H54 (cell line): ENCODE results near the gene MEIS1.
A peak's percentile ranks its signal among the peaks of the same experiment; 100 is the strongest.

ENCODE experiments used
- DNase-seq: peaks from one replicate; pipeline ENCODE4 v3.0.0; 2011; ENCODE audit warnings: low spot score, mixed read lengths; ENCODE audit not compliant: insufficient read length
- FAIRE-seq: peaks from 3 replicates; lab custom pipeline; 2011; peaks lifted over from hg19 to GRCh38; lab: Jason Lieb, UNC
- POLR2A ChIP-seq: IDR thresholded peaks from 2 replicates; pipeline ENCODE4 v1.6.1; 2011; ENCODE audit warnings: low read depth, mild to moderate bottlenecking, low read length

Gene MEIS1

DNA sequence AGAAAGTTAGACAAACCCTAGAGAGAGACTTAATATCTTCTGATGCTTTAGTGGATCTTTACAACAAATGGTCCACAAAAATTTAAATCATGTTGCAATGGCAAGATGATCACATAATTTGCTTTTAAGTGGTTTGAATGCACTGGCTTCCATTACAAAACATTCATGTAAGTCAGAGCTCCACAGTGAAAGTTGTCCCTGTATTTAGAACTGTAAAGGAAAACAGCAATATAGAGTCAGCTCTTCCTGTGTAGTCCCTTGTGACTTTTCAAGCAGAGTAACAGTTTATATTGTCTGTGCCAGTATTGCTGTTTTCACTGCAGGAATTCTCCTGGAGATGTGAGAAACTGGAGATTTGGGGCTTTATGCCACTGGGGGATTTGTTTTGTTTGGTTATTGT, 77.7 kb downstream of the MEIS1 start:
- FAIRE-seq = no peak
- DNase-seq = no peak
- TF ChIP-seq POLR2A = no peak

DNA sequence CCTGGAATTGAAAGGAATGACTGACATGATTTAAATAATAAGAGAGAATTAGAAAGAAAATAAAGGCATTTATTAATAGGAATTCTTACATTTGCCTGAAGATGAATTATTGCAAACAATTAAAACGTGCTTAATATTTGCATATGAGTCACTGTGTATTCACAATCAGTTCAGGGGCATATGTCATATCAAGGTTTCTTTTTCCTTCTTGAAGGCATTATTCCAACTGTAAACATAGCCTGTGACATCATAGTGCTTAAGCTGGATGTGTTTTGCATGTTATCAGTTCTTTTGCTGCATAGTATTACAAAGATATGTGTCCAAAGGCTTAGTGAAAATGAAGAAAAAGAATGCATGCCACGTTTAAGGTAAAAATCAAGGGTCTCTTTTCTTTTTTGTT, 80.8 kb downstream of the MEIS1 start:
- FAIRE-seq (no peak), DNase-seq (no peak)

DNA sequence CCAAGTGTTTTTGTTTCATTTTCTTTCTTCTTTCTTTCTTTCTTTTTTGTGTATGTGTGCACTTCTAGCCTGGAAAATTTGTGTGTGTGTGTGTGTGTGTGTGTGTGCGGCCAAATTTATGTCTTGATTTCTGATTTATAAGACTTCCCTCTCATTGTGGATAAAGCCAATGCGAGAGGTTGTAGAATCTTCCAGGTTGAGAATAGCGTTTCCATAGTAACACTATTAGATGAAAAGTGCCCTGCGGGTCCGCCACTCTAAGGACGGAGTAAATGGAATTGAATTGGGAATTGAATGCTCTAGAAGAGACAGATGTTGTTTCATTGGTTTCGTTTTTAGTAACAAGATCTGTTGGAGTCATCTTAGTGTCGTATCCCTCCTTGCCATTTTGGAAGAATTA, 81.6 kb downstream of the MEIS1 start:
- FAIRE-seq (no peak), DNase-seq (no peak)
- TF ChIP-seq POLR2A = no peak

More for the DNA sequence above, 80.8 kb downstream of the MEIS1 start:
- no peak for TF ChIP-seq POLR2A

DNA sequence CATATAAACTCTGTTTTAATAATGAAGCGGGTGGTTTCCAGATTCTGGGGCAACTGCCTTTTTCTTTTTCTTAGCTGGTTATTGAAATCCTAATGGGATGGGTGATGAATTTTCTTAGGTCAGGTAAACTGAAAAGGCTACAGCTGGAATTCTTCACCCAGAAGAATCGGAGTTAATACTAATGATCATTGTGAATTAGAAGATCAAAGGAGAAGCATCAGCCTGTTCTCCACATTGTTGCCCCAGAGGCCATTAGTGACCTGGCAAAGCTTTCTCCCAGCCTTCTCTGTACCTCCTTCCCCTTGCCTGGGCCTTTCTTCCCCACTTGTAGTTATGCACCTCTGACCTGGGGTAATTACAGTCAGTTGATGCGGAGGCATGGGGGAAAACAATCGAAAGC, 82.8 kb downstream of the MEIS1 start:
- FAIRE-seq = no peak
- no peak for DNase-seq
- no peak for TF ChIP-seq POLR2A

DNA sequence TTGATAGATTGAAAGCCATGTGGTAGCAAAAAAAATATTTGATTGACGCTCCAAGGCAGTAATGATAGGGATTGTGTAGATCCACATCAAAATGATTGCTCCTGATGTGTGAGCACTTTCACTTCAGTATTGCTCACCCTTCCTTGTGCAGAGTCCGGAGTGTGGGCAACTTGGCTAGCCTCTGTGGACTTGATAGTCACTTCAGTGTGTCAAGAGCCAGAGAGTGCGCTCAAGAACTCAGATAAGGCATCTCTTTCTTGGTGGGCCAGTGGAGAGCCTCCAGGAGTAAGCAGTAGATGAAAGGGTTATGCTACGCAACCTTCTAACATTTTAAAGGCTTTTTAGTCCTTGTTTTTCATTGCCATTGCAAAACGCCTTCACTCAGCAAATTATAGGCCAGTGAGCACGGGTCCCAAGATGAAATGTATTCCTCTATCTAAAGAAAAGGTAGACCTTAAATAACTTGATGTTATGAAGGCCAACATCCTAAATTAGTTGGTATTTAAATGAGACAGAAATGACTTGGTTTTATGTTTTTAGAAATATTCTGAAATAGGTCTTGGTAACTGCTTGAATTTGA, 84.4 kb downstream of the MEIS1 start:
- no peak for DNase-seq
- FAIRE-seq = no peak
- TF ChIP-seq POLR2A = no peak

DNA sequence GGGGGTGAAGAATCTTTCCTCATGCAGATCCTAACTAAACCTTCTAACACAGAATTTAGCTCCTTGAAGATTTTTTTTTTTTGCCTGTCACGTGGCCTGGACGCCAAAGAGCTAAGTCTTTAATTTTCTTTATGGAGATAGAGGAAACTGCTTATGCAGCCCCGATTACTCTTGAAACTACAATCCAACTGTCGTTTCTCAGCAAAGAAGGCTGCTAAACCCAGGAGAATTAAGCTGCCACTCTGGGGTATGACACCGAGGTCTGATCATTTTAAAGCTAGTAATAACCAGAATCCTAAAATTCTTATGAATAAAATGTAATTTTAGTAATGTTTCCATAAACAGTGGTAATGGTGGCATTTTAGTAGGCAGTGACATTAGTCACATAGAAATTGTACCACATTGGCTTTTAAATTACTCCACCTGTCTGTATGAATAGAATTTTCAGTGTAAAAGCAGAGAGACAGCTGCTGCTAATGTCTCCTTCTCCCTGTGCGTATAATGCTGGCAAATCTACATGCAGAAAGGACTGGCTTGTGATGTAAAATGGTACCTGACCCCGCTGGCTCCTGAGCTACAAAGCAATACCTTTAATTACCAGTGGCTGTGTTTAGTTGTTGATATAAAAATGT, 86.5 kb downstream of the MEIS1 start:
- no peak for FAIRE-seq
- no peak for TF ChIP-seq POLR2A
- DNase-seq = no peak

DNA sequence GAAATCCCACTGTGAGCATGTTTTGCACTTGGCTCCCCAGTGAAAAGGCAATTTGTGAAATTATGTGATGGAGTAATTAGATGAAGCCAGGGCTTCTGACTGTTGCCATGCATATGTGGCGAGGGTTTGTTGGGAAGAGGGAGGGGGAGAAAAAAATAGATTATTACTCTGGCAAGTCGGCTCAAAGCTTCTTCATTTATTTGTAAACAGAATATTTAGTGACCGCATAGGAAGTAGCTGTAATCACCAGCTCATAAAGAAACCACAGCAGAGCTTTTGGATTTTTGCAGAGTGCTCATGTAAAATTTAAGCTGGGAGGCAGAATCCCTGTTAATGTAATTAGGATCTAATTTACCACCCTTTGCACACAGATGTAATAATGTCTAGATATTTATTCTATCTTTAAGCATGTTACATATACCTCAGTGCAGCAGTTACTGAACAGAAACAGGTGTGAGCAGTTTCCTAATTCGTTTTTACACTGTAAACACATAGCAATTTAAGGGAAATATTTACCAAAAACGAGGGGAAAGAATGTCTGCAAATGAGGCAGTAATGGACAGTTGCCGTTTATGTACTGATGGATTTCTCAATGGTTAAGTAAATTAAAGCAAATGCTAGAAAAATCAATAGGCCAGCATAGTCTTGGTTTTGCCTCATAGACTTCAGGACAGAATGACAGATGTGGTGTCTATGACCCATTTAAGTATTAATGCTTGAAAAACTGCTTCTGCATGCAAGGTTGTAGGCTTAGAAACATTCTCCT, 87.9 kb downstream of the MEIS1 start:
- DNase-seq = no peak
- no peak for FAIRE-seq
- TF ChIP-seq POLR2A = no peak

DNA sequence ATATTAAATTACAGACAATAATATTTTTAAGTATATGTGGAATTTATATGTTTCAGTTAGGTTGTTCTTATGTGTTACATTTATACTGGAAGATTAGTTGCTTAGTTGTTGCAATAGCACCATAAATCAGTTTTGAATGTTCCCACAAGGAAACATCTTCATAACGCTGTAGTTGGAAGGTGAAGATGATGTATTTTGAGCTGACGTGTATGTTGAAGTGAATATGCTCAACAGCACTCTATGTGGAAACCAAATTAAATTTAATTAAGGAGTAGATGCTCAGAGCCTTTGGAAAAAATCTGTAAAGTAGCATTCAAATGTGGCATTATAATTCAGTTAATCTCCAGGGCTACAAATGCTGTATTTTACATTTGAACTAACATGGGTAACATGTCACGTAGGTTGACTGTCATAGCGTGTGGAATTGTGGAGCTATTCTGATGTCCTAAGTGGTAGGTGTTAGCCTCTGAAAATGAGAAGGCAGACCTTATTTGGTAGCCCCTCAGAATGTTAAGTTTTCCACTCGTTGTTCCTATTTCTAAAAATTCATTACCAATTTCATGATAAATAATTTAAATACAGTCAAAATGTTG, 88.5 kb downstream of the MEIS1 start:
- DNase-seq = no peak
- FAIRE-seq = no peak
- TF ChIP-seq POLR2A = no peak

DNA sequence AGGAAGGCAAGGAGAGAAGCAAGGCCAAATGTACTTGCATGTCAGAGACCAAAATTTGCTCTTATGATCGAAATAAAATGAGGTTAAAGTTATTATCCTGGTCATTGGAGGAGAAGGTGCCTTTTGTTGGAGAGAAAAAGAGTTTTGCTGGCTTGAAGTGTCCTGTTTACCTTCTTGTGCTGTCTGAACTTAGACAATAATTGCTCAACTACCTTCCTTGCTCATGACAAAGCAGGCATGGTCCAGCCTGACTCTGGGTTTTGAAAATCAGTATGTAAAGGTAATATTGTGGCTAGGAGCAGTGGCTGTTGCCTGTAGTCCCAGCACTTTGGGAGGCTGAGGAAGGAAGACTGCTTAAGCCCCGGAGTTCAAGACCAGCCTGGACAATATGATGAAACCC, 89.1 kb downstream of the MEIS1 start:
- DNase-seq (no peak), FAIRE-seq (no peak)
- no peak for TF ChIP-seq POLR2A

DNA sequence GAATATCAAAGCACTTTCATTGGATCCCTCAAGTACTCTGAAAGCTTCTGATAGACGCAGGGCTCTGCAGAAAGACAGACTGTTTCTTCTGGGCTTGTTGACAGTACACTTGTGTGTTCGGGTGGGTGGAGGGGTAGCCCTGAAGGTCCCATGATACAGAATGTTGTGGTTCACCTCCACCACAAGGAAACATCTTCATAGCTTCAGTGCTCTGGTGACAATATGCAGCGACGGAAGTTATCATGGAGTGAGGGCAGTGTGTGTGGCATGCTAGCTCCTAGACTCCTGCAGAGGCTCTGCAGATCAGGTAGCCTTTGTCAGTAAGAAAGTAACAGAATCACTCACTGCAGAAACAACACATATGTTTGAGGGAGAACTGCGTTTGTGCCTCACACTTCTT, 90.7 kb downstream of the MEIS1 start:
- no peak for TF ChIP-seq POLR2A
- FAIRE-seq (no peak), DNase-seq (no peak)

DNA sequence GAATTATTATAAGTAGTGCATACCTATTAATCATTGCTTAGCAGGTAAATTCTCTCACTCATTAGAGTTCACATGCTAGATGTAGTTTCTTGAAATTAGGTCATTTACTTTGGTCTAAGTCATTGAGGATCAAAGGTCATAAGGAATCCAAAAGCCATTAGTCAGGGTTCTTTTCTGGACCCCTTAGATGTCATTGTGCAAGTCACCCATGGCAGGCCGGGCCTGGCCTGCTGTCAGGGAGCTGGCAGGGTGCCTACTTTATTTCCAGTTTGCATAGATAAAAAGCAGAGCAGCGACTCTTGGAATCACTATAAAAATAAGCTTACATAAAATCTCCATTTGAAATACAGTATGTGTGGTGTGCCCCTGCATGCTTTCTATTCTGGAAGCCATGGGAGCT, 91.3 kb downstream of the MEIS1 start:
- DNase-seq = no peak
- FAIRE-seq = no peak
- no peak for TF ChIP-seq POLR2A

DNA sequence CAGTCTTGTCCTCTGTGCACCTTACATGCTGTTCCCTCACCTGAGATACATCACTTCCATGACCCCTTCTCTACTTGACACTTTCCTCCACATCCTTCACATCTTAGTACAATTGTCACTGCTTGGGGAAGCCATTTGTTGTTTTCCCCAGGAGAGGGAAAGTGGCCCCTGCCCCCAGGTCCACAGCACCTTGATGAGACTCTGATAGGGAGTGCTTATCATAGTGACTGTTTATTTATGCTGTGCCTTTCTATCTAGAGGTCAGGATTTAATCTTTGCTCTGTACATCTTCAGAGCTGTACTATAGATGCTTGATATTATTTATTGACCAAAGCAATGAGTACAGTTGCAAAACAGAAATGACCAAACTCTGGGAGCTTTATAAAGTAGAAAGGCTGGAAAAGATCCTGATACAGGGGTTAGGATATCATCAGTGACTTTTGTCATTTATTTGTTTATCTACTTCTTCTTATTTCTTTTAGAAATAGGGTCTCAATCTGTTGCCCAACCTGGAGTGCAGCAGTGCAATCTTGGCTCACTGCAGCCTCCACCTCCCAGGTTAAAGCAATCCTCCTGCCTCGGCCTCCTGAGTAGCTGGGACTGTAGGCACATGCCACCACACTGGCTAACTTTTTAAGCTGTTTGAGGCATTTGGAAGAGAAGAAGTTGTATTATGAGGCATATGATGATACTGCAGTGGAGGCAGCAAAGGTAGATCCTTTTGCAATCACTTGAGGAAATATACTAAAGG, 94.2 kb downstream of the MEIS1 start:
- FAIRE-seq (no peak), DNase-seq (no peak)
- TF ChIP-seq POLR2A = no peak

DNA sequence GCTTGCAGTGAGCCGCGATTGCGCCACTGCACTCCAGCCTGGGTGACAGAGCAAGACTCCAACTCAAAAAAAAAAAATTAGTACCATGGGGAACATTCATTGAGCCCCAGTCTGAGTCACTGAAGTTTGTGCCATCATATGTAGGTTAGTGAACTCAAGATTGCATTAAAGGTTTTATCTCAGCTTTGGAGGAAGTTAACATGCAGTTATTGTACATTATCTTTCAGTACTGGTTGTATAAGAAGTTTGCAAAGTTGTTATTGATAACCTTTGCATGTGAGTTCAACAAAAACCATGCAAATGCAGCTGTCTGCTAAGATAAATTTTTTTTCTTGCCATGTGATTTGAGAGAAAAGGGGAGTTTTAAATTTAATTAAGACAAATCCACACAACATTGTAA, 95.7 kb downstream of the MEIS1 start:
- DNase-seq (no peak), FAIRE-seq (no peak)
- TF ChIP-seq POLR2A = no peak

DNA sequence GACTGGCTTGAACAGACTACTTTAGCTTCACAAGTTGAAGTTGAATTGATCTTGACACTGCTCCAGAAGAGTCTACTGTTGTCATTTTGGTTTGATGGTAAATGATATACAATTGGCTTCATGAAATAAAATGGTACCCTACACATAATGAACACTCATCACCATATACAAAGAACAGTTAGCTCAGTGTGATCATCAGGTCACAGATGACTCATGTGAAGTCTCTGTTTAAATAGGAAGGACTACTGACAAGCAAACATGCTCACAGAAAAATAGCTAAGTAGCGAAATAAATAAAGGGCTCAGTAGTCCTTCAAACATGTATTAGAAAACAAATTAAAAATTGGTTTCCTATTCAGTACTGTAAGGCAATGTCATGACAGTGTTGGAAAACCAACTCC, 96.2 kb downstream of the MEIS1 start:
- no peak for DNase-seq
- peak; percentile 45 for FAIRE-seq
- no peak for TF ChIP-seq POLR2A
